GM12864 (cell line): ENCODE results near the gene SLC12A7.
"Not testable (repeated sequence)": the region's sequence is repeated elsewhere in the genome, so short reads cannot be mapped to it uniquely, and the experiment has no call there.

Source experiments
- DNase-seq: peaks from one replicate; pipeline ENCODE4 v3.0.0-alpha.2; 2011; ENCODE audit warnings: low read depth
- H3K4me3 ChIP-seq: 2 replicates; pipeline ENCODE4 v1.5.1; 2011; ENCODE audit warnings: mild to moderate bottlenecking, low read depth, low read length, control low read depth
- CTCF ChIP-seq: IDR thresholded peaks from 2 replicates; pipeline ENCODE4 v1.5.1; 2011; ENCODE audit warnings: low read depth, mild to moderate bottlenecking, moderate library complexity, low read length, control low read depth, inconsistent platforms; ENCODE audit errors: missing control alignments

The SLC12A7 gene

GRCh38 chr5:1065891-1066650 is 45.8 kb downstream of the SLC12A7 start:
- H3K4me3 ChIP-seq = no peak overlapping the region
- no peak for DNase-seq
- TF ChIP-seq CTCF = no peak

GRCh38 chr5:1065143-1065750 is 46.6 kb downstream of the SLC12A7 start:
- DNase-seq = no peak
- TF ChIP-seq CTCF = no peak
- H3K4me3 ChIP-seq = no peak overlapping the region

GRCh38 chr5:1064383-1065142 is 47.3 kb downstream of the SLC12A7 start:
- no peak for TF ChIP-seq CTCF
- DNase-seq = no peak
- no peak overlapping the region for H3K4me3 ChIP-seq

- DNase-seq = no peak
- no peak for TF ChIP-seq CTCF
- H3K4me3 ChIP-seq = no peak overlapping the region
Observed at GRCh38 chr5:1063661-1064382, 48.0 kb downstream of the SLC12A7 start.

GRCh38 chr5:1062761-1063568 is 48.9 kb downstream of the SLC12A7 start:
- DNase-seq = no peak
- H3K4me3 ChIP-seq = no peak overlapping the region
- TF ChIP-seq CTCF = no peak

- H3K4me3 ChIP-seq = no peak overlapping the region
- no peak for DNase-seq
- no peak for TF ChIP-seq CTCF
Observed at GRCh38 chr5:1061916-1062315, 49.9 kb downstream of the SLC12A7 start.

- H3K4me3 ChIP-seq, DNase-seq: not testable (repeated sequence)
Observed at GRCh38 chr5:1061292-1061691, 50.6 kb downstream of the SLC12A7 start.
